CD8-positive, alpha-beta memory T cell (primary cell): ENCODE results near the gene CDYL. TPM values are rescaled to one million over a fixed set of nuclear protein-coding genes. Genes with fewer than 3 reads are reported as not detected.

Experiments used
- CTCF ChIA-PET: fragments of 350-600 bp; sonication (Branson Sonifier 250); formaldehyde crosslinking; loops from one replicate; lab custom pipeline; 2021; ENCODE audit warnings: antibody characterized with exemption; lab: Charles Lee
- POLR2A ChIA-PET: fragments of 350-600 bp; sonication (Branson Sonifier 250); formaldehyde crosslinking; loops from one replicate; lab custom pipeline; 2021; ENCODE audit warnings: antibody characterized with exemption; lab: Charles Lee
- DNase-seq, 5 donors: peaks; one replicate each; pipeline versions ENCODE4 v3.0.0 to v3.0.0-alpha.2; 2020 to 2022; ENCODE audit warnings: mixed read lengths in 1 of 5
- H3K27ac ChIP-seq: one replicate; pipeline ENCODE4 v1.7.0; 2013; ENCODE audit warnings: low read depth, mild to moderate bottlenecking, low read length, moderate library complexity
- H3K27me3 ChIP-seq: 2 replicates; pipeline ENCODE4 v1.7.0; 2013; ENCODE audit warnings: low read length, mild to moderate bottlenecking; ENCODE audit not compliant: insufficient read depth, poor library complexity, severe bottlenecking
- H3K36me3 ChIP-seq: 2 replicates; pipeline ENCODE4 v1.7.0; 2013; ENCODE audit warnings: mild to moderate bottlenecking, low read length, moderate library complexity; ENCODE audit not compliant: insufficient read depth
- H3K4me1 ChIP-seq: 2 replicates; pipeline ENCODE4 v1.7.0; 2013; ENCODE audit warnings: mild to moderate bottlenecking, low read length, moderate library complexity; ENCODE audit not compliant: insufficient read depth
- H3K4me3 ChIP-seq: 2 replicates; pipeline ENCODE4 v1.7.0; 2013; ENCODE audit warnings: mild to moderate bottlenecking, low read length
- H3K9me3 ChIP-seq: 2 replicates; pipeline ENCODE4 v1.7.0; 2013; ENCODE audit warnings: mild to moderate bottlenecking, low read length
- H3K27ac Mint-ChIP-seq, 8 donors: one replicate each; pipeline ENCODE4 v1.8.0; 2020 to 2021; ENCODE audit warnings: mixed read lengths in 8 of 8, mild to moderate bottlenecking in 6 of 8, inconsistent platforms in 3 of 8, moderate library complexity in 3 of 8
- H3K27me3 Mint-ChIP-seq, 2 donors: one replicate each; pipeline ENCODE4 v1.8.0; 2020 to 2021; ENCODE audit warnings: mixed read lengths in 2 of 2, mild to moderate bottlenecking in 1 of 2, moderate library complexity in 1 of 2
- H3K36me3 Mint-ChIP-seq, 3 donors: one replicate each; pipeline ENCODE4 v1.8.0; 2020 to 2021; ENCODE audit warnings: mixed read lengths in 3 of 3, inconsistent platforms in 1 of 3, mild to moderate bottlenecking in 1 of 3
- H3K4me1 Mint-ChIP-seq, 3 donors: one replicate each; pipeline ENCODE4 v1.8.0; 2020 to 2021; ENCODE audit warnings: mixed read lengths in 3 of 3, inconsistent platforms in 1 of 3, mild to moderate bottlenecking in 1 of 3
- H3K4me3 Mint-ChIP-seq, 7 donors: one replicate each; pipeline ENCODE4 v1.8.0; 2020 to 2021; ENCODE audit warnings: mixed read lengths in 7 of 7, mild to moderate bottlenecking in 6 of 7, moderate library complexity in 4 of 7, inconsistent platforms in 2 of 7
- H3K9me3 Mint-ChIP-seq, 5 donors: one replicate each; pipeline ENCODE4 v1.8.0; 2020 to 2022; ENCODE audit warnings: mixed read lengths in 5 of 5, mild to moderate bottlenecking in 3 of 5, moderate library complexity in 2 of 5, inconsistent platforms in 1 of 5
- polyA plus RNA-seq: library from polyadenylated mRNA; unstranded; fragments of 300-500 nt; fragmentation: Illumina TruSeq; gene quantifications from one replicate; pipeline ENCODE4 v1.2.3, GENCODE V29; 2021
- total RNA-seq, 2 experiments: library from RNA; stranded (reverse); gene quantifications; one replicate each; pipeline ENCODE4 v1.2.3, GENCODE V29; 2021

The CDYL gene
- total and polyA plus RNA-seq, 3 experiments from 2014 or later = 7.5 to 32.2 (median 31.7) TPM

DNA sequence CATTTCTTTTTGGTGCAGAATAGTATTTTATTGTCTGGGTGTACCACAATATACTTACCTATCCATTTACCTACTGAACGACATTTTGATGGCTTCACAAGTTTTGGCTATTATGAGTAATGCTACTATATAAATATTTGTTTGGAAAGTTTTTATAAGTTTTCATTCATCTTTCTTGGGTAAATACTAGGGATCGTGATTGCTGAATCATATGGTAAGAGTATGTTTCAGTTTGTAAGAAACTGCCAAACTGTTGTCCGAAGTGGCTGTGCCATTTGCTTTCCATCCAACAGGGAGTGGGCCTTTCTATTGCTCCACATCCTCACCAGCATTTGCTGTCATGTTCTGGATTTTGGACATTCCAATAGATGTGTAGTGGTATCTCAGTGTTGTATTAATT lies 104.2 kb downstream of the CDYL start:
- Mint-ChIP-seq H3K4me1 (peaks cover 74 to 95% (median 89%) of the 10 kb centered on the region in 3 donors), H3K27me3 (peaks cover 0 to 1% of the 10 kb centered on the region in 2 donors), H3K27ac (no peak overlapping the region), H3K9me3 (no peaks in the 10 kb centered on the region), H3K36me3 (no peaks in the 10 kb centered on the region), H3K4me3 (no peak overlapping the region)
- no peak overlapping the region for H3K27ac ChIP-seq
- H3K4me1 ChIP-seq = peaks cover 5% of the 10 kb centered on the region
- H3K27me3 ChIP-seq = no peaks in the 10 kb centered on the region
- no peak for DNase-seq
- H3K9me3 ChIP-seq = no peaks in the 10 kb centered on the region
- no peak overlapping the region for H3K4me3 ChIP-seq
- H3K36me3 ChIP-seq = no peaks in the 10 kb centered on the region
- ChIA-PET CTCF (no interaction called here), POLR2A (no interaction called here)

DNA sequence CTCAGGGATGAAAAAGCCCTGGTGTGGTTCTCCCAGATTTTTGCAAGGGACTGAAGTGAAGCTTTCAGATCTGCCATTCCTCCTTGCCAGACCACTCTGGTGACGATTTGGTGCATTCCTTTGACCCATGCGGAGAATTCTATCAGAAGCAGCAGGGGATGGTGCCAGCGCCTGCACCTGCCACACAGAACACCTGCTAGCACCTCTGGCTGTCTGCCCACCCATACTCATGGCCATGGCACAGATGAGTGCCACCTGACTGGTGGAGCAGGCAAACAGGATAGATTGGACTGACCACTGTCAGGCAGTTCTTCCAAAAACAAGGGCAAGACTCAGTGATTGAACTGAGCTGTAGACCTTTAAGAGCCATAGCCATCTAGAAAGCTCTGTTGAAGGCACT lies 107.1 kb downstream of the CDYL start:
- no peak overlapping the region for H3K27ac ChIP-seq
- no peaks in the 10 kb centered on the region for H3K9me3 ChIP-seq
- H3K36me3 ChIP-seq = no peaks in the 10 kb centered on the region
- H3K36me3 Mint-ChIP-seq = no peaks in the 10 kb centered on the region
- no peaks in the 10 kb centered on the region for H3K4me1 ChIP-seq
- H3K4me1 Mint-ChIP-seq = peaks cover 70 to 94% (median 89%) of the 10 kb centered on the region in 3 donors
- H3K27ac Mint-ChIP-seq = no peak overlapping the region
- POLR2A ChIA-PET = no interaction called here
- CTCF ChIA-PET = no interaction called here
- no peaks in the 10 kb centered on the region for H3K27me3 ChIP-seq
- H3K9me3 Mint-ChIP-seq = no peaks in the 10 kb centered on the region
- H3K4me3 ChIP-seq = no peak overlapping the region
- no peak for DNase-seq
- H3K27me3 Mint-ChIP-seq = peaks cover 0 to 1% of the 10 kb centered on the region in 2 donors
- no peak overlapping the region for H3K4me3 Mint-ChIP-seq

- H3K36me3 ChIP-seq = no peaks in the 10 kb centered on the region
- no peaks in the 10 kb centered on the region for H3K27me3 ChIP-seq
- no peak overlapping the region for H3K27ac ChIP-seq
- no peaks in the 10 kb centered on the region for H3K36me3 Mint-ChIP-seq
- H3K27me3 Mint-ChIP-seq = peaks cover 0 to under 1% of the 10 kb centered on the region in 2 donors
- DNase-seq = no peak
- H3K27ac Mint-ChIP-seq = no peak overlapping the region
- POLR2A ChIA-PET = no interaction called here
- H3K4me1 Mint-ChIP-seq = peaks cover 71 to 93% (median 89%) of the 10 kb centered on the region in 3 donors
- no peak overlapping the region for H3K4me3 ChIP-seq
- no peaks in the 10 kb centered on the region for H3K4me1 ChIP-seq
- peak overlapping the region in 1 of 7 donors; percentile 6 for H3K4me3 Mint-ChIP-seq
- H3K9me3 Mint-ChIP-seq = no peaks in the 10 kb centered on the region
- CTCF ChIA-PET = no interaction called here
- H3K9me3 ChIP-seq = no peaks in the 10 kb centered on the region
Observed at GRCh38 chr6:4884646-4885340, 108.6 kb downstream of the CDYL start.

DNA sequence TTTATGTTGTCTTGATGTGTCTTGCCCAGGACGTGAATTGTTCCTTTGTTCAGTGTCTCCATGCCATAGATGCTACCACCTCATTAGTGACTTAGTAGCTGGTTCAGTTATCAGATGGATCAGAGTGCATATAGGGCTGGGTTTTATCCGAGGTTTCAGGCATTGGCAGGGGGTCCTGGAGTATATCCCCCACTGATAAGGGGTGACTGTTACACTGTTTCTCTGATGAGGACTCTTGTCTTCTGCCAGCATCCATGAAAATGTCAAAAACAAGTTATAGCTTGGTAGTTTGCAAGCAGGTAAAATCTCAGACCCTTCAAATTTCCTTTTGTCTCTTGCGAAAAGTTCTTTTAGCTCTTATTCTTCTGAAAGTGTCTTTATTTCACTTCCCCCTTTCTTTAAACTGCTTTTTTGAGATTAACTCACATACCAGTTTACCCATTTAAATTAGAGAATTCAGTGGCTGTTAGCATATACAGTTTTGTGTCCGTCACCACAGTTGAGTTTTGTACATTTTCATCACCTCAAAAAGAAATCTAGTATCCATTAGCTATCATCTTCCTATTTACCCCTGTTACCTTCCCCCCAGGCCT lies 109.2 kb downstream of the CDYL start:
- Histone ChIP-seq H3K4me3 (no peak overlapping the region), H3K4me1 (no peaks in the 10 kb centered on the region), H3K9me3 (no peaks in the 10 kb centered on the region), H3K36me3 (no peaks in the 10 kb centered on the region), H3K27me3 (no peaks in the 10 kb centered on the region), H3K27ac (no peak overlapping the region)
- CTCF ChIA-PET = no interaction called here
- Mint-ChIP-seq H3K4me3 (no peak overlapping the region), H3K9me3 (no peaks in the 10 kb centered on the region), H3K27ac (no peak overlapping the region), H3K4me1 (peaks cover 70 to 93% (median 89%) of the 10 kb centered on the region in 3 donors), H3K36me3 (no peaks in the 10 kb centered on the region), H3K27me3 (no peaks in the 10 kb centered on the region)
- no peak for DNase-seq
- POLR2A ChIA-PET = no interaction called here

- H3K4me1 ChIP-seq = no peaks in the 10 kb centered on the region
- H3K4me3 ChIP-seq = no peak overlapping the region
- ChIA-PET POLR2A (no interaction called here), CTCF (no interaction called here)
- peaks cover 0 to 29% (median 11%) of the 10 kb centered on the region in 3 donors for H3K36me3 Mint-ChIP-seq
- peaks cover 45 to 66% (median 61%) of the 10 kb centered on the region in 3 donors for H3K4me1 Mint-ChIP-seq
- H3K36me3 ChIP-seq = no peaks in the 10 kb centered on the region
- H3K4me3 Mint-ChIP-seq = no peak overlapping the region
- H3K27me3 ChIP-seq = no peaks in the 10 kb centered on the region
- H3K27ac Mint-ChIP-seq = peak overlapping the region in 3 of 8 donors; percentile 3 to 54 (median 43)
- H3K27ac ChIP-seq = no peak overlapping the region
- DNase-seq = no peak
- H3K9me3 ChIP-seq = no peaks in the 10 kb centered on the region
- no peaks in the 10 kb centered on the region for H3K27me3 Mint-ChIP-seq
- no peaks in the 10 kb centered on the region for H3K9me3 Mint-ChIP-seq
Observed at GRCh38 chr6:4888841-4889240, 112.6 kb downstream of the CDYL start.

DNA sequence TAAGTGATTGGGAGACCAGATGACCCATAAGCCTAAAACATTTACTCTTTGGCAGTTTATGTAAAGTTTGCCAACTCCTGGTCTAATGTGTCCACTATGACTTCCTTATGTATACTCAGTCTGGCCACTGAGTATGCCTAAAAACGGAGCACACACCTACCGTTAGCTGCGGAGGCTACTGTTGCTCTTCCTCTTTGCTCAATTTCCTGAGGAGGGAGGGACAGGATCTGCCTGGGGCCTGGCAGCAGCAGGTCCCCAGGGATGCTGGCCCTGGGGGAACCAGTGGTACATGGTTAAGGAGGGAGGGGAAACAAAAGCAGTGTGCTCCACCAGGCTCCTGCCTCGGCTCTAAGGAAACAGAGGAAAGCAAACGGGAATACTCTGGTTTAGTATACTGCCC lies 113.5 kb downstream of the CDYL start:
- no peaks in the 10 kb centered on the region for H3K9me3 Mint-ChIP-seq
- Histone ChIP-seq H3K27ac (no peak overlapping the region), H3K4me1 (no peaks in the 10 kb centered on the region), H3K9me3 (no peaks in the 10 kb centered on the region), H3K27me3 (no peaks in the 10 kb centered on the region), H3K4me3 (no peak overlapping the region), H3K36me3 (no peaks in the 10 kb centered on the region)
- no peak for DNase-seq
- ChIA-PET CTCF (no interaction called here), POLR2A (no interaction called here)
- H3K4me3 Mint-ChIP-seq = no peak overlapping the region
- peaks cover 37 to 57% (median 52%) of the 10 kb centered on the region in 3 donors for H3K4me1 Mint-ChIP-seq
- peak overlapping the region in 3 of 8 donors; percentile 78 to 85 (median 80) for H3K27ac Mint-ChIP-seq
- peaks cover 0 to 38% (median 19%) of the 10 kb centered on the region in 3 donors for H3K36me3 Mint-ChIP-seq
- H3K27me3 Mint-ChIP-seq = no peaks in the 10 kb centered on the region

- ChIA-PET POLR2A (no interaction called here), CTCF (no interaction called here)
- Mint-ChIP-seq H3K27me3 (no peaks in the 10 kb centered on the region), H3K27ac (peak overlapping the region in 2 of 8 donors; percentile 7 to 78), H3K36me3 (peaks cover 0 to 38% (median 20%) of the 10 kb centered on the region in 3 donors), H3K4me1 (peaks cover 36 to 54% (median 49%) of the 10 kb centered on the region in 3 donors), H3K4me3 (no peak overlapping the region), H3K9me3 (no peaks in the 10 kb centered on the region)
- Histone ChIP-seq H3K36me3 (no peaks in the 10 kb centered on the region), H3K9me3 (no peaks in the 10 kb centered on the region), H3K4me3 (no peak overlapping the region), H3K4me1 (no peaks in the 10 kb centered on the region), H3K27me3 (no peaks in the 10 kb centered on the region), H3K27ac (no peak overlapping the region)
- DNase-seq = no peak
Observed at GRCh38 chr6:4890191-4890590, 114.0 kb downstream of the CDYL start.

GRCh38 chr6:4890627-4891026 lies 114.4 kb downstream of the CDYL start:
- no peaks in the 10 kb centered on the region for H3K9me3 ChIP-seq
- peak overlapping the region in 2 of 8 donors; percentile 7 to 32 for H3K27ac Mint-ChIP-seq
- H3K27ac ChIP-seq = no peak overlapping the region
- no peaks in the 10 kb centered on the region for H3K27me3 ChIP-seq
- peaks cover 0 to 40% (median 20%) of the 10 kb centered on the region in 3 donors for H3K36me3 Mint-ChIP-seq
- CTCF ChIA-PET = no interaction called here
- H3K4me3 Mint-ChIP-seq = no peak overlapping the region
- DNase-seq = no peak
- peaks cover 35 to 50% (median 45%) of the 10 kb centered on the region in 3 donors for H3K4me1 Mint-ChIP-seq
- no peaks in the 10 kb centered on the region for H3K36me3 ChIP-seq
- no peaks in the 10 kb centered on the region for H3K27me3 Mint-ChIP-seq
- no peak overlapping the region for H3K4me3 ChIP-seq
- no peaks in the 10 kb centered on the region for H3K4me1 ChIP-seq
- POLR2A ChIA-PET = no interaction called here
- no peaks in the 10 kb centered on the region for H3K9me3 Mint-ChIP-seq
